ENCODE measurements around the gene C3orf33. TPM values are rescaled to one million over a fixed set of nuclear protein-coding genes. Genes with fewer than 3 reads are reported as not detected.

C3orf33 gene
- total RNA-seq, 1 donor from 2014 or later = 2.5 TPM

DNA sequence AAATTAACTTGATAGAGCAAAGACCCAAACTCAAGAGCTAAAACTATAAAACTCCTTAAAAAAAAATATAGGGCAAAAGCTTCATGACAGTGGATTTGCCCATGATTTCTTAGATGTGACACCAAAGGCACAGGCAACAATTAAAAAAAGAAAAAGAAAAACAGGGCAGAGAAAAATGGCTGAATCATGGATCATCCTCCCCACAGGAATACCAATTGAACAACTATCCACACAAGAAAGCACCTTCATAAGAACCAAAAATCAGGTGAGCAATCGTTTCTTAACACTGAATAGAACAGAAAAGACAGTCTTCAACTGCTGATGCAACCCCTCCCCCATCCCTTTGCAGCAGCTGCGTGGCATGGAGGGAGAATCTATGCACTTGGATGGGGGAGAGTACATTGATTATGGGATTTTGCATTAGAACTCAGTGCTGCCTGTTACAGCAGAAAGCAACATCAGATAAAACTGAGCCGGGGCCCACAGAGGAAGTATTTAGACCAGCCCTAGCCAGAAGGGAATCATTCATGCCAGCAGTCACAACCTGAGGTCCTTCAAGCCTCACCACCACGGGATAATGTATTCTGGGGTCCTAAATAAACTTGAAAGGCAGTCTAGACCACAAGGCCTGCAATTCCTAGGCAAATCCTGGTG is 15.7 kb downstream of the C3orf33 start:
- DNase-seq (ENCODE audit: extremely low read depth, low read depth, low spot score) = no peak

DNA sequence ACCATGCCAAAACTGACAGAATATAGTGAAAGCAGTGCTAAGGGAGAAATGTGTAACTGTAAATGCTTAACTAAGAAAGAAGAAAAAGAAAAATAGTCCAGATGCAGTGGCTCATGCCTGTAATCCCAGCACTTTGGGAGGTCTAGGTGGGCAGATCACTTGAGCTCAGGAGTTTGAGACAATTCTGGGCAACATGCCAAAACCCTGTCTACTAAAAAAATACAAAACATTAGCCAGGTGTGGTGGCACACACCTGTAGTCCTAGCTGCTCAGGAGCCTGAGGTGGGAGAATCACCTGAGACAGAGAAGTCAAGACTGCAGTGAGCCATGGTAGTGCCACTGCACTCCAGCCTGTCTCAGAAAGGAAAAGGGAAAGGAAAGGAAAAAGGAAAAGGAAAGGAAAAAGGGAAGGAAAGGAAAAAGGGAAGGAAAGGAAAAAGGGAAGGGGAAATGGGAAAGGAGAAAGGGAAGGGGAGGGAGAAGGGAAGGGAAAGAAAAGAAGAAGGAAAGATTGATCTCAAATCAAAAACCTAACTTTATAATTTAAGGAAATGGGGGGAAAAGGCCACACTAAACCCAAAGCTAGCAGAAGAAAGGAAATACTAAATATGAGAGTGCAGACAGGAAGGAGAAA is 20.3 kb downstream of the C3orf33 start:
- DNase-seq (ENCODE audit: extremely low read depth, low read depth, low spot score) = no peak

DNA sequence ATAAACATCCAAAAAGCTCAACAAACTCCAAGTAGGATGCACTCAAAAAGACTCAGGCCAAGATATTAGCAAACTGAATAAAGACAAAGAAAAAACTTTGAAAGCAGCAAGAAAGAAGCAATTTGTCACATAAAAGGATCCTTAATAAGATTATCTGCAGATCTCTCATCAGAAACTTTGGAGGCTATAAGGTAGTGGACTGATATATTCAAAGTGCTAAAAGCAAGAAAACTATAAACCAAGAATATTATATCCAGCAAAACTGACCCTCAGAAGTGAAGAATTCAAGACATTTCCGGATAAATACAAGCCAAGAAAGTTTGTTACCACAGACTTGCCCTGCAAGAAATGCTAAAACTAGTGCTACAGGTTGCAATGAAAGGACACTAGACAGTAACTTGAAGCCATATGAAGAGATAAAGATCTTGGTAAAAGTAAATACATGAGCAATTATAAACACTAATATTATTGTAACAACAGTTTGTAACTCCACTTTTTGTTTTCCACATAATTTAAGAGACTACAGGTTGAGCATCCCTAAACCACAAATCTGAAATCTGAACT is 23.6 kb downstream of the C3orf33 start:
- no peak for DNase-seq (ENCODE audit: extremely low read depth, low read depth, low spot score)

DNA sequence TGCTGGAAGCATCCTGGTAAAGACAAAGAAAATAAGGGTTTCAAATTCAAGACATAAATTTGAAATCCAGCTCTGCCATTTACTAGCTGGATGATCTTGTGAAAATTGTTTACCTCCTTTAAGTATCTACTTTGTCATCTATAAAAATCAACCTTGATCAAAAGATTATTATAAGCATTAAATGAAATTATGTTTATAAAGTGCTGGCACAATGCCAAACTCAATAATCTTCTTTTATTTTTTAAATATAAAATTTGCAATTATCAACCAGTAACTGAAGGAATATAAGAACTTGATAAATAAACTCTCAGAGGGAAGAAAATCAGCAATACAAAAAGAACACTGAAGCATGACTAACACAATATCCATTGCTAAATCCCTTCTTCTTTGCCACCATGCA is 25.8 kb downstream of the C3orf33 start:
- DNase-seq (ENCODE audit: extremely low read depth, low read depth, low spot score) = no peak

DNA sequence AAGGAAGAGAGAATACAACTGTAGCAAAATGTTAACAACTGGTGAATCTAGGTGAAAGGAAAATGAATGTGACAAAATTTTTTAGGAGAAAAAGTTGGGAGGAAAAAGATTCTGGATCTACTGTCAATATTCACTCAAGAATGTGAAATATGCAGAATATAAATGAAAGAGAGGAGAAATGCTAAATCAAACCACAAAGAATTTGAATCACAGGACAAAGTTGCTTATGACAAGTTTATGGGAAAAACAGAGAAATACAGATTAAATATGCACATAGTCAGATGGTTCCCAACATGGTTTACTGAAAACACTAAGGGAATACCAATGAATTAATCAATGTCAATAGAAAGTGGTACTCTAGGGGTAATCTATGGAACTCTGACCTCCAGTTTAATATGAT is 27.6 kb downstream of the C3orf33 start:
- no peak for DNase-seq (ENCODE audit: extremely low read depth, low read depth, low spot score)

DNA sequence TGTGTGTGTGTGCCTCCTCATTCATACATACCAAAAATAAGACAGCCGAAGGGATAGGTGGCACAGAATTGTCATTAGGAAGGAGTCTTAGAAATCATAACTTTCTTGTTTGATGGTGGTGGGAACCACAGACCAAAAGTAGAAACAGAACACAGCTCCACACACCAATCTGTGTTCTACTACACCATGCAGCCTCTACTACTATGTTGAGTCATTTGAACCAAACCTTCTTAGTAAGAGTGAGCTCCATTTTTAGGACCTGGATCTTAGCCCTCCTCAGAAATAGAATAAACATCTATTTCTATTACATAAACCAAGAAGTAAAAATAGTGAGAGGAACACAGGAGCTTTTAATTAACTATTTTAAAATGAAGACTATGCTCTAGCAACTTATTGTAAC is 33.3 kb downstream of the C3orf33 start:
- DNase-seq (ENCODE audit: extremely low read depth, low read depth, low spot score) = no peak

DNA sequence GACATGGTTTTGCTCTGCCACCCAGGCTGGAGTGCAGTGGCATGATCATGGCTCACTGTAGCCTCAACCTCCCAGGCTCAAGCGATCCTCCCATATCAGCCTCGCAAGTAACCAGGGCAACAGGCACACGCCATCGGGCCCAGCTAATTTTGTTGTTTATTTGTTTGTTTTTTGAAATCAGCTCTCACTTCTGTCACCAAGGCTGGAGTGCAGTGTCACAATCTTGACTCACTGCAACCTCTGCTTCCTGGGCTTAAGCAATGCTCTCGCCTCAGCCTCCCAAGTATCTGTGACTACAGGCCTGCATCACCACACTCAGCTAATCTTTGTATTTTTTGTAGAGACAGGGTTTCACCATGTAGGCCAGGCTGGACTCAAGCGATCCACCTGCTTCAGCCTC is 35.0 kb downstream of the C3orf33 start:
- DNase-seq (ENCODE audit: extremely low read depth, low read depth, low spot score) = no peak

DNA sequence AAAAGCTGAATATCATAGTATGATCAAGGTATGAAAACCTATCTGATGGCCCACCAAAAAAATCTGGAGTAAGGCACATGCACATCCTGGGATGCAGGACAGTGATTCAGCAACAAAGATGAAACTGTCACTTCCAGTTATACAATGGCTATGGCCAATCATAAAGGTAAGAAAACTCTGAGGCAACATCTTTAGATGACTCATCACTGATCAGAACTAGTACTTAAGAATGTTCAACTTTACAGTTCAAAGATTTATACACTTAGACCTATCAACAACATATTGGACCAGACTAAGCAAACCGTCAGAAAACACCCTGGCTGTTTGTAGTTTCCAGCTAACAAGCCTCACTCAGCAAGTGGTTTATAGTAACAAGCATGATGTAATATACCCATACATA is 39.9 kb downstream of the C3orf33 start:
- no peak for DNase-seq (ENCODE audit: extremely low read depth, low read depth, low spot score)

DNA sequence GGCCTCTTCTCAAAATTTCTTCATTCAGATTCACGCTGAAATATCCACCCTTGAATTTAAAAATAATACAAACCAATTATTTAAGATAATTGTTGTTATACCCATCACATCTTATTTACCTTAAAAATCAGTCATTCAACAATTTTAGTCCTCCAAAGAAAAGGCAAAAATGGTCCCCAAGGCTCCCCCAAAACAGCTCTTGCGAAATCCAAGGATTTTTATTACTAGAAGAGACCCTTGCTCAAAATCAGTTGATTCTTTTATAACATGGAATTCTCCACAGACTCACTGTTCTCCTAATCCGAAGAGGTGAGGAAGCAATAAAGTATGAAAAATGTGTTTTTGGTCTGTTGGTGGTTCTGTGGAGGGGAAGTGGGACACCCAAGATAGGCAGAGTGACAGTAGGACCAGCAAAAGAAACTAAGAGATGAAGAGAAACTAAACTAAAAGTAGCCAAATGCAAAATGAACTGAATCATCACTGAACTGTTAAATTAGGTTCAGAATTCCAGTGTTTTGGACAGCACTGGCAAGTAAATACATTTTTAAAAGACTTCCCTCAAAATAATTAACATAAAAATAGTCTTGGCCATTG is 42.1 kb downstream of the C3orf33 start:
- no peak for DNase-seq (ENCODE audit: extremely low read depth, low read depth, low spot score)

DNA sequence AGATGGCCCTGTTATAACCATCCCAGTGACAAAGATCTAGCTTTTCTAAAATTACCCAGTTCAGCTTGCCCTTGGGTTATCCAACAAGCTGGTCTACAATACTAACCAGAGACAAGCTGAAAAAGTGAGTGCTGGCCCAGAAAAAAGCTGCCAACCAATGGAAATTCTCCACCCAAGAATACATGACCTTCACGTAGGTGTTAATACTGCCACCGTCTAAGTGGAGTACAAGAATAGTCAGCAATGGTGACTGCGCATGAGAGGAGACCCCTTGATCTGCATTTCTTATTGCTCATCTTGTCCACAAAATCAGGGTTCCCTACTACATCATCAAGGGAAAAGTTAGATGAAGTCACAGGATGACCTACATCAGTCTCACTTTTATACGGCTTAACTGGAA is 45.4 kb downstream of the C3orf33 start:
- no peak for DNase-seq (ENCODE audit: extremely low read depth, low read depth, low spot score)

DNA sequence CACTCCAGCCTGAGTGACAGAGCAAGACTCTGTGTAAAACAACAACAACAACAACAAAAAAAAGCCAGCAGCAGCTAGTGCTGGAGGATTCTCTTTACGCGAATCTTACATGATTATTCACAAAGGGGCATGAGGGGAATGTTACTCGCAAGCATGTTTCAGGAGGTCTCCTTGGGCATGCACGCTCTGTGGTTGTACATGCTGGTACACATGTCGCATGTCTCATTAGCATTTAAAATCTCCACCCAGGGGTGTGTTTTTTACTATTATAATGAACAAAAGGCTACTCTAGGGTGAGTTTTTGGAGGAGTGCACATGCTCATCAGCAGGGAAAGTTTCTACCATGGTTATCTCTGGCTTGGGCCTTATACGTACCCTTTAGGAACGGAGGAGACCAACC is 48.5 kb downstream of the C3orf33 start:
- DNase-seq (ENCODE audit: extremely low read depth, low read depth, low spot score) = no peak

DNA sequence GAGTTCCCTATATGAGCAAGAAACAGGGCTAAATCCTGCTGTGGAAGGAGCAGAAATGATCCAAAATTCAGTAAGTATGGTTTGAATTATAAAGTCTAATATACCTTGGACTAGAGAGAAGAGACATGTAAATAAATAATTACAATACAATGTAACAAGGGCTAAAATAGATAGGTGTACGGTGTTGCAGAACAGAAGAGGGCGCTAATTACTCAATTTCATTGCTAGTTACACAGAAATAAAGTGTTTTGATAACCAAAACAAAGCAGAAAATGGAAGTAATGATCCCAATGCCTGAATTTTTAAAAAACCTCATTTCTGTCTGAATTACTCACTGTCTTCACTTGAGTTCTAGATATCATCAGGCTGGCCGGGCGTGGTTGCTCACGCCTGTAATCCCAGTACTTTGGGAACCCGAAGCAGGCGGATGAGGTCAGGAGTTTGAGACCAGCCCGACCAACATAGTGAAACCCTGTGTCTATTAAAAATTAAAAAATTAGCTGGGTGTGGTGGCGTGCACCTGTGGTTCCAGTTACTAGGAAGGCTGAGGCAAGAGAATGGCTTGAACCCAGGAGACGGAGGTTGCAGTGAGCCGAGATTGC is 52.9 kb downstream of the C3orf33 start:
- DNase-seq (ENCODE audit: extremely low read depth, low read depth, low spot score) = no peak

DNA sequence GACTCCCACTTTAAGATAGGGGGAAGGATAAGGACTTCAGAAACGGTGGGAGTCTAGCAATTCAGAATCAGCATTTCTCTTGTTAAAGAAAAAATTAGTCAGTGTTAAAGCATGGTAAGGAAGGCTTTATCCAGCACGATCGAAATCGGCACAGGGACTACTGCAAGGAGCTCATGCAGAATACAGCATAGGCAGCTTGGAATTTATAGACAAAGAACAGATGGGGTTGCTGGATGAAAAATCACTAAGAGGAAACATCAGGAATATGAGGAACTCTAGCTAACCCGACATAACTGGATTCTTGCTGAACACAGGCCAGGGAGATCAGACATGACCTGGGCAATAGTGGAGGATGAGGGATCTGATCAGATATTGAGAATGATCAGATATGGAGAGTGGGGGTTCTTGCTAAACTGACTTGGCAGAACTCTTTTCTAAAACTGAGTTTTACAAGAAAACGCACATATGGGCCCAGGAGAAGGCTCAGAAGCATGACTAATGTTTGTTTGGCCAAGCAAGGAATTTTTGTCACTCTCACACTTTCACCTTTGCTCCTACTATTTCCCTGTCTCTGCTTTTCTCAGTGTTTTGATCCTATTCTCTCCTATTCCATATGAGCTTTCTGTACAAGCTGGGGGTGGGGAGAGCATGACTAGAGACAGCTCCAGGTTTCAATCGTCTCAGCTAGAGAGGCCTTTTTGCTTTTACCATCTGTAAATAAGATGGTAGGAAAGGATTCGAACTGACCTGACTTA is 57.3 kb downstream of the C3orf33 start:
- DNase-seq (ENCODE audit: extremely low read depth, low read depth, low spot score) = no peak

DNA sequence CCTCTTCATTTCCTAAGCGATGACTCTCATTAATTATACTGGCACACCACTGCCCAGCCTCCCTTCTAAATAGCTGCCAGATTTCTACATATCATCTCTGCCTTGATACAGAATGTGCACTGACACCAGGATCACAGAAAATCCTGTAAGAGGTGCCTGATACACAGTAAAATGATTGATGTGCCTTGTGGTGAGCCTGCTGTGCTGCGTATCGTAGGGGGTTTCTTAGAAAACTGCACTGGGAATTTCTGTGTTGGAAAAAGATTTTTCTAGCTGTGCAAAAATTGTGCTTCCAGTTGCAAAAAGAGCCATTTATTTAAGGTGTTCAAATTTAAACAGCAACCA is 58.2 kb downstream of the C3orf33 start:
- no peak for DNase-seq (ENCODE audit: extremely low read depth, low read depth, low spot score)

DNA sequence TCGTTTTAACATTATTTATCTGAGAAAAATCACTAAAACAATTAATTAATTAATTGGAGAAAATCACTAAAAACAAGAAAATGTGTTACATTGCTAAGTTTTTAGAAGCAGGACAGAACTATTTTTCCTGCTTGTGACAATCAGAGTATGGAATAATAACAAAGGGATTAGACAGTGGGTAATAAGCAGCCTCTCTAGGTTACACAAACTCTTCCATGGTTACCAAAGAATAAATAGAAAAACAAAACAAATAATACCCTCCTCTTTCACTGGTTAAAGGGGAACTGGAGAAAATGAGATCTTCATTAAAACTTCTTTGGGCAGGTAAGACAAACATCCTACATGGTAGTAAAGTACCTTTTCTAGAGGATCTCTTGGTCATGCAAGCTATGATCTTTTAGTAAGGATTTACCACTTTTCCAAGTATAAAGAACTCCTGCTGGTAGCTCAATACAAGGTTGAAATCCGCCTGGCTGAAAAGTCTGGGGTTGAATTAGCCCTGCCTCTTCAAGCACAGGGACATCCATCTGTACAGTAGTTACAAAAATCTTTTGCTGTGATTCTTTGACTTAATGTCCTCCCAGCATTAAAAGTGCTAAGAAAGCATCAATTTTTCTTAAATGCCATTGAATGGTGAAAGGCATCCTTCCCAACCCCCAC is 58.7 kb downstream of the C3orf33 start:
- DNase-seq (ENCODE audit: extremely low read depth, low read depth, low spot score) = no peak

DNA sequence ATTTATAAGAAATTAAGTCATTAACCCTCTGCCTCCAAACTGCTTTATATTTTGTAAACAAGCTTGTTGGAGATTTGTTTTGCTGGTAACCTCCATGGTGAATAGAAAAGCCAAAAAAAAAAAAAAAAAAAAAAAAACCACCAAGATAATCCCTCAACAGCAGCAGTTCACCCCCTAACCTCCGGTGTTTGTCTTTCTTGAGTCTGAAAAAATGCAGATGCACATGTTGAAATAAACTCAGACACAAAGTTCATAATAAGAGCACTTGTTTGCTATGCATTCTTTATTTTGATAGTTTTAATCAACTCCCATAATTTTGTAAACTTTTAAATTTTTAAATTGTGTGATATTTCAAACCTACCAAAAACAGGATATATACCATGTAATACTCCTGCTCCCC is 59.4 kb downstream of the C3orf33 start:
- DNase-seq (ENCODE audit: extremely low read depth, low read depth, low spot score) = no peak

DNA sequence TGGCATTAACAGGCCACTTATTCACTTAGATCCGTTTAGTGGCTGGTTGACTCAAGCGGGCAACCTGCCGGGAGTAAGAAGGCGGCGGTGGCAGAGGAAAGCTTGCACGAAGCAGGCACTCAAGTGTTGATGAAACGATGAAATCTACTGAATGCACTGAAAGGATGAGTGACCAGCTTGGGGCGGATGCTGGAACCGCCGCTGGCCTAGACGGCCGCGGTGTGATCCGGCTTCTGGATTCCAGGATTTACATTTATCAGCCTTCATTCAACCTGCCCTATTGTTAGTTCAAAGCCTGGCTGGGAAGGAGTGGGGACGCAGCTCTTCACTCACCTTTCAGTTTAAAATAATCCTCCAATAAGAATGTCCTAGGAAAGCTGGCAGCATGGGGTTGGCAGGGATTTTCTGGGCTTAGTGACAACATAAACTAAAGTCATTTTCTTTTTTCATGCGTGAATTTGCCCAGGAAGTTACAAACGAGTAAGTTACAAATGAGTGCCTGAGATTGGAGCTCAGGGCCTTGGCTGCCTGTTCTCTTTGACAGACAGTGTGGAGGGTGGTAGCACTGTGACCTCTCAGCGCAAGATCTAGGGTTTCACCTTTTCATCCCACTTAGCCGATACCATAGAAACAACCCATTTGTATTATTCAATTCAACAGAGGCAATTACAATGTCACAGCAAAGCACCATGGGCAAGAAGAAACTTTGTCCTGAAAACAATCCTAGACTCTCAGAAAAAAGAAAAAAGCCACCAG is 60.1 kb downstream of the C3orf33 start:
- DNase-seq (ENCODE audit: extremely low read depth, low read depth, low spot score) = no peak

DNA sequence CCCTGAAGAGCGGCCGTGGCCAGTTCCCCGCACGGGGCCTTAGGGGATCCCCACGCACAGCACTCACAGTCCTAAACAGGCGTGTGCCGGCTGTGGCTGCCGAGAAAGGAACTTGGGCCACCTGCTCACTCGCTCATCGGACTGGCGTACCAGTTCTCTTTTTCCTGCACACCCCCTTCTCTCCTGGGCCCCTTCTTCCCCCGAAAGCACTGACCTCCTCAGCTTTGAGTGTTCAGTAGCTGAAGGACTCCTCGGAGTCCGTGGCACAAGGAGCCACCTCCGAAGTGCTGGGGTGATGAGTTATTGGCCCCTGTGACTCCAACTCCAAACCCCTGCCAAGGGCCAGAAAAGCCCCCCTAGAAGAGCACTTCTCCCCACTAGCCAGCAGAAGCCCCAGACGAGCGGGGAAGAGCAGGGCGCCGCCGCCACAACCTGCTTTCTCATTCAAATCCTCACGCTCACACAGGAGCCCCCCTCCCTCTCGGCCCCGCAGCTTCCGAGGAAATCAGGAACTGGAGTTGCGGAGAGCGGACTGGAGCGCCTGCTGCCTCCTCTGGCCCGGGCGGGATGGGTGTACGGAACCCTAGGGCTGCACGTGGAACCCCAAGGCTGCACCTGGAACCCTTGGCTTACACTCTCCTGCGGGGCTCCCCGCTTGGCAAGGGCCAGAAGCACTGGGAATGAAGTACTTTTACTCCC is 61.3 kb downstream of the C3orf33 start, which contains the start of gene PLCH1:
TSS of gene PLCH1 (minus strand) at position 446 of the 699 bp plus-strand sequence. CDS start 40,847 bp downstream, outside the sequence.
- DNase-seq (ENCODE audit: extremely low read depth, low read depth, low spot score) = no peak

DNA sequence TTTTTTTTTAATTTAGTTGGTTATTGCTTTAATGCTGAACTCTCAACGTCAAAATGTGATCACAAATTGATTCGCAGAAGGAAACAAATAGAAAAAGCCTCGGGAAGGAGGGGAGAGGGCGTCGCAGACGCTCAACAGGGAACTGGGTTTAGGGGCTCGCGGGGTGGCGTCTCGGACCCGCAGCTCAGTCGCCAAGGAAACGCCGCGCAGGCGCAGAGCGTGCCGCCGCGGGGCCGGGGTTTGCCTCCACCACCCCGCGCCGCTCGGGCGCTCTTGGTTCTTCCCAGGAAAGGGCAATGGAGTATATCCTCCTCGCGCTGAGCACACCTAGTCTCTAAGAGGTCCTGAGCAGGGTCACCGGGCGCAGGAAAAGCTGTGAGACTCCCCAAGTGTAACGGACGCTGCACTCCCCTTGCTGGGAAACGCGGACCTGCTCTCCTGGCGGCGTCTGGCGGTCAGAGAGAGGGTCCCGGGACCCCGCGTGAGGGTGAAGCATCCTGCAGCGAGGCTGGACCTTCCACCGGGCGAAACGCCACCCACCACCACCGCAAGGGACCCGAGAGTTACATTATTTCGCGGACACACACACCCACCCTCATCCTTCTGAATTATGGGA is 62.0 kb downstream of the C3orf33 start:
- no peak for DNase-seq (ENCODE audit: extremely low read depth, low read depth, low spot score)
